ENCODE measurements around the gene RPIA. TPM values are rescaled to one million over a fixed set of nuclear protein-coding genes. Genes with fewer than 3 reads are reported as not detected.

The RPIA gene
- total and polyA plus RNA-seq, 2 of the 4 experiments (the other 2 are of a cell fraction) = 4.1 to 8.6 TPM

- H3K79me1 ChIP-seq (ENCODE audit: low read depth in 1 of 2, low read length in 2 of 2) = no peaks in the 10 kb centered on the region
- intact Hi-C loops (cut with micrococcal nuclease) = no loop called here
- H3K9ac ChIP-seq (ENCODE audit: low read depth, low read length) = no peak overlapping the region
- DNase-seq = no peak
- no peaks in the 10 kb centered on the region for H4K20me1 ChIP-seq (ENCODE audit: insufficient read depth, low read length)
- in situ Hi-C loops (cut with MboI; ENCODE audit: low sequenced_read_pairs) = no loop called here
- H3K18ac ChIP-seq (ENCODE audit: low read depth, low read length) = no peak overlapping the region
- no peak overlapping the region for H2AFZ ChIP-seq (replicated peaks; ENCODE audit: low read length, poor library complexity)
- no peak overlapping the region for H2AK5ac ChIP-seq (ENCODE audit: low read depth, low read length)
- H3K4ac ChIP-seq (ENCODE audit: low read depth, low read length) = no peak overlapping the region
- no peak overlapping the region for H3K56ac ChIP-seq (ENCODE audit: extremely low read depth, insufficient read depth, low read length)
- no peaks in the 10 kb centered on the region for H3K4me1 ChIP-seq (ENCODE audit: control insufficient read depth, insufficient read depth, low read length)
- no peaks in the 10 kb centered on the region for H3K27me3 ChIP-seq (ENCODE audit: control insufficient read depth, insufficient read depth, low read length)
- H2BK5ac ChIP-seq (ENCODE audit: low read depth, low read length, poor library complexity, severe bottlenecking) = no peak overlapping the region
- no peak for ATAC-seq (ENCODE audit: low read depth)
- H2BK20ac ChIP-seq (ENCODE audit: low read depth, low read length) = no peak overlapping the region
- H4K91ac ChIP-seq (ENCODE audit: insufficient read depth, low read depth, low read length) = no peak overlapping the region
- peaks cover 4% of the 10 kb centered on the region; the same call in 1 of the 2 replicates for H3K36me3 ChIP-seq (ENCODE audit: control insufficient read depth, insufficient read depth, low read length)
- H2BK15ac ChIP-seq (ENCODE audit: low read depth, low read length) = no peak overlapping the region
- H3K9me1 ChIP-seq (ENCODE audit: insufficient read depth, low read length) = no peaks in the 10 kb centered on the region
- no peak overlapping the region for H3K23ac ChIP-seq (ENCODE audit: low read depth, low read length)
- dilution Hi-C loops (cut with HindIII; ENCODE audit: low sequenced_read_pairs, unreplicated experiment) = no loop called here
- H3K14ac ChIP-seq (replicated peaks; ENCODE audit: low read depth, low read length) = no peak overlapping the region
- H3K4me3 ChIP-seq (ENCODE audit: insufficient read depth, low read depth, low read length) = no peak overlapping the region
- H3K9me3 ChIP-seq (ENCODE audit: control insufficient read depth, insufficient read depth, low read length) = no peaks in the 10 kb centered on the region
- TF ChIP-seq USF2 (IDR thresholded peaks at IDR 0.05; ENCODE audit: low read depth, low read length) (no peak), ELK1 (IDR thresholded peaks at IDR 0.05; ENCODE audit: borderline replicate concordance, low read depth, low read length) (no peak), NFE2L2 (IDR thresholded peaks at IDR 0.05; ENCODE audit: low read depth, low read length) (no peak), SMC3 (IDR thresholded peaks at IDR 0.05; ENCODE audit: low read depth, low read length) (no peak), BHLHE40 (IDR thresholded peaks at IDR 0.05; ENCODE audit: low read depth, low read length) (no peak), FOS (IDR thresholded peaks at IDR 0.05; ENCODE audit: low read depth, low read length) (no peak), CTCF (conservative IDR thresholded peaks at IDR 0.05; ENCODE audit: low read depth, low read length) (no peak), POLR2A (IDR thresholded peaks at IDR 0.05; ENCODE audit: low read depth, low read length) (no peak)
- H2AK9ac ChIP-seq (replicated peaks; ENCODE audit: low read depth, low read length, poor library complexity) = no peak overlapping the region
- BruUV-seq (replicated peaks) = no TSS peak
- no peak overlapping the region for H4K5ac ChIP-seq (ENCODE audit: low read depth, low read length)
- no peak overlapping the region for H3K4me2 ChIP-seq (ENCODE audit: low read depth, low read length)
- POLR2A ChIA-PET (ENCODE audit: unreplicated experiment) = no interaction called here
- H2BK120ac ChIP-seq (ENCODE audit: low read depth, low read length) = no peak overlapping the region
- no peak overlapping the region for H4K8ac ChIP-seq (ENCODE audit: low read depth in 2 of 2, low read length in 2 of 2)
- 100% methylated on average over 1 of the region's 6 CpGs; no CpG with 5 or more reads in 1 of the 2 experiments for WGBS, 2 experiments (ENCODE audit: extremely low coverage in 2 of 2, insufficient read length in 1 of 2)
- CTCF ChIA-PET = no interaction called here
- no peak overlapping the region for H3K27ac ChIP-seq (ENCODE audit: insufficient read depth, low read length)
Observed at GRCh38 chr2:88754585-88755320, 63.3 kb downstream of the RPIA start.
